NT2/D1 (cell line): Measurements from ENCODE around the gene TSSC4.

Experiments
- SUZ12 ChIP-seq: IDR thresholded peaks from 2 replicates; pipeline ENCODE4 v1.6.1; 2011; ENCODE audit not compliant: insufficient read length, insufficient read depth; ENCODE audit errors: extremely low read depth
- YY1 ChIP-seq: IDR thresholded peaks from 2 replicates; pipeline ENCODE4 v1.6.1; 2011; ENCODE audit not compliant: insufficient read length, insufficient read depth

- TF ChIP-seq YY1: no peak
- no peak for TF ChIP-seq SUZ12
These were observed 972 bp upstream of the TSSC4 start for GRCh38 chr11:2399488-2400068.
